ENCODE measurements around the gene CST3. TPM values are rescaled to one million over a fixed set of nuclear protein-coding genes. Genes with fewer than 3 reads are reported as not detected.

CST3 gene
- total and polyA plus RNA-seq, 2 donors (not counting 1 experiment from before 2014, with no cell fraction given), result 1.2 to 16.9 TPM

DNA sequence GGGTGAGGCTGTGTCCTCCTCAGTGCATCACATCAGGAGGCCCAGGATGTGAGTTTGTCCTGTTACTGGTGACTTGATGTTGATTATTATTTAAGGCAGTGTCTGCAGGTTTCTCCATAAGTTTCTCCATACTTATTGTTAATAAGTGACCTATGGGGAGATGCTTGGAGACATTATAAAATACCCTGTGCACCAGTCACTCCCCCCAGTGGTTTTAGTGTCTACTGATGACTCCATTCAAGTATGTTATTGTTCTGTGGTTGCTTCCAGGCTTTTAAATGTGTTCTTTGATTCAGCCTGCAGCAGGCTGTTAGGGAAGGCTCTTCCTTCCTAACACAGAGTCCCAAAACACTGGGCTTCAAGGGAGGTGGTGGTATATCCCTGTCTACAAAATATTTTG lies 14.6 kb upstream of the CST3 start:
- H3K4me3 Mint-ChIP-seq, result no peak overlapping the region
- intact Hi-C loops (cut with micrococcal nuclease), result no loop called here
- peaks cover 5 to 11% of the 10 kb centered on the region in 2 donors for H3K4me1 ChIP-seq (ENCODE audit: control insufficient read depth in 2 of 2, insufficient read depth in 2 of 2, low read length in 2 of 2)

DNA sequence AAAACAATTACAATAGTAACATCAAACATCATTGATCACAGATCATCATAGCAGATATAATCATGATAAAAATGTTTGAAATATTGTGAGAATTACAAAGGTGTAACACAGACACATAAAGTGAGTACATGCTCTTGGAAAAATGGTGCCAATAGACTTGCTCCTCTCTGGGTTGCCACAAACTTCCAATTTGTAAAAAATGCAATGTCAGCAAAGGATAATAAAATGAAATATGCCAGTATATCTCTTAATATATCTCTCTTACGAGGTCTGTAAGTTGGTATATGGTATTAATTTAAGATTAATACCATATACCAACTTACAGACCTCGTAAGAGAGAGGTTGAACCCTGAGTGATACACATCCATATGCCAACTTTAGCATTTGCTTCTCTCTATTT lies 13.4 kb upstream of the CST3 start:
- no peaks in the 10 kb centered on the region for H3K79me2 ChIP-seq (ENCODE audit: control insufficient read depth, insufficient read depth, low read length)
- CTCF ChIA-PET, result no interaction called here
- Mint-ChIP-seq H3K27me3 (peaks cover 17% of the 10 kb centered on the region), H3K4me1 (peaks cover 6% of the 10 kb centered on the region), H3K27ac (no peak overlapping the region), H3K4me3 (no peak overlapping the region), H3K9me3 (ENCODE audit: insufficient read depth) (no peaks in the 10 kb centered on the region)
- H3K27me3 ChIP-seq (replicated peaks in 1 of 4; ENCODE audit: control extremely low read depth in 1 of 4, control insufficient read depth in 3 of 4, insufficient read depth in 4 of 4, low read length in 3 of 4), result no peaks in the 10 kb centered on the region
- no peak overlapping the region for H2AFZ ChIP-seq (ENCODE audit: insufficient read depth, low read depth, low read length, poor library complexity, severe bottlenecking)
- intact Hi-C loops (cut with micrococcal nuclease), result no loop called here
- ATAC-seq (ENCODE audit: low read depth) (no peak), DNase-seq (no peak)
- no peak overlapping the region for H3K4me3 ChIP-seq (ENCODE audit: control extremely low read depth in 1 of 5, extremely low read depth in 1 of 5, insufficient read depth in 1 of 5, low read depth in 2 of 5, low read length in 4 of 5)
- H3K4me2 ChIP-seq (replicated peaks; ENCODE audit: low read depth, low read length, poor library complexity, severe bottlenecking), result no peak overlapping the region
- no CpG with 5 or more reads among the region's 2 CpGs for WGBS (ENCODE audit: insufficient coverage)
- POLR2A ChIA-PET, result no interaction called here
- H3K27ac ChIP-seq (ENCODE audit: low read length in 2 of 2), result no peak overlapping the region
- H3K9ac ChIP-seq (ENCODE audit: low read length), result no peak overlapping the region
- TF ChIP-seq, protein P1, sequence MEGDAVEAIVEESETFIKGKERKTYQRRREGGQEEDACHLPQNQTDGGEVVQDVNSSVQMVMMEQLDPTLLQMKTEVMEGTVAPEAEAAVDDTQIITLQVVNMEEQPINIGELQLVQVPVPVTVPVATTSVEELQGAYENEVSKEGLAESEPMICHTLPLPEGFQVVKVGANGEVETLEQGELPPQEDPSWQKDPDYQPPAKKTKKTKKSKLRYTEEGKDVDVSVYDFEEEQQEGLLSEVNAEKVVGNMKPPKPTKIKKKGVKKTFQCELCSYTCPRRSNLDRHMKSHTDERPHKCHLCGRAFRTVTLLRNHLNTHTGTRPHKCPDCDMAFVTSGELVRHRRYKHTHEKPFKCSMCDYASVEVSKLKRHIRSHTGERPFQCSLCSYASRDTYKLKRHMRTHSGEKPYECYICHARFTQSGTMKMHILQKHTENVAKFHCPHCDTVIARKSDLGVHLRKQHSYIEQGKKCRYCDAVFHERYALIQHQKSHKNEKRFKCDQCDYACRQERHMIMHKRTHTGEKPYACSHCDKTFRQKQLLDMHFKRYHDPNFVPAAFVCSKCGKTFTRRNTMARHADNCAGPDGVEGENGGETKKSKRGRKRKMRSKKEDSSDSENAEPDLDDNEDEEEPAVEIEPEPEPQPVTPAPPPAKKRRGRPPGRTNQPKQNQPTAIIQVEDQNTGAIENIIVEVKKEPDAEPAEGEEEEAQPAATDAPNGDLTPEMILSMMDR (IDR thresholded peaks at IDR 0.05), result no peak
- no peak for TF ChIP-seq EZH2 (IDR thresholded peaks at IDR 0.05; ENCODE audit: borderline replicate concordance, insufficient read depth, low read depth, low read length, poor library complexity, severe bottlenecking)
- no peaks in the 10 kb centered on the region for H3K9me3 ChIP-seq (ENCODE audit: control extremely low read depth in 1 of 3, control insufficient read depth in 2 of 3, insufficient read depth in 1 of 3, low read length in 2 of 3)
- no peaks in the 10 kb centered on the region for H3K36me3 ChIP-seq (replicated peaks in 1 of 2; ENCODE audit: control extremely low read depth in 1 of 2, control insufficient read depth in 1 of 2, extremely low read depth in 1 of 2, insufficient read depth in 2 of 2, low read length in 1 of 2)
- no peaks in the 10 kb centered on the region for H4K20me1 ChIP-seq (ENCODE audit: control insufficient read depth, insufficient read depth, low read length, poor library complexity, severe bottlenecking)
- peaks cover 5 to 10% of the 10 kb centered on the region in 2 donors for H3K4me1 ChIP-seq (ENCODE audit: control insufficient read depth in 2 of 2, insufficient read depth in 2 of 2, low read length in 2 of 2)

More for the DNA sequence above, 14.6 kb upstream of the CST3 start:
- peaks cover 17% of the 10 kb centered on the region for H3K27me3 Mint-ChIP-seq
- peaks cover 6% of the 10 kb centered on the region for H3K4me1 Mint-ChIP-seq
- ChIA-PET CTCF (no interaction called here), POLR2A (no interaction called here)
- ATAC-seq (ENCODE audit: low read depth), result no peak
- Histone ChIP-seq H3K9ac (ENCODE audit: low read length) (no peak overlapping the region), H4K20me1 (ENCODE audit: control insufficient read depth, insufficient read depth, low read length, poor library complexity, severe bottlenecking) (no peaks in the 10 kb centered on the region), H3K4me3 (ENCODE audit: control extremely low read depth in 1 of 5, extremely low read depth in 1 of 5, insufficient read depth in 1 of 5, low read depth in 2 of 5, low read length in 4 of 5) (no peak overlapping the region), H3K27ac (ENCODE audit: low read length in 2 of 2) (no peak overlapping the region), H2AFZ (ENCODE audit: insufficient read depth, low read depth, low read length, poor library complexity, severe bottlenecking) (no peak overlapping the region), H3K27me3 (replicated peaks in 1 of 4; ENCODE audit: control extremely low read depth in 1 of 4, control insufficient read depth in 3 of 4, insufficient read depth in 4 of 4, low read length in 3 of 4) (no peaks in the 10 kb centered on the region), H3K36me3 (replicated peaks in 1 of 2; ENCODE audit: control extremely low read depth in 1 of 2, control insufficient read depth in 1 of 2, extremely low read depth in 1 of 2, insufficient read depth in 2 of 2, low read length in 1 of 2) (no peaks in the 10 kb centered on the region), H3K9me3 (ENCODE audit: control extremely low read depth in 1 of 3, control insufficient read depth in 2 of 3, insufficient read depth in 1 of 3, low read length in 2 of 3) (no peaks in the 10 kb centered on the region), H3K79me2 (ENCODE audit: control insufficient read depth, insufficient read depth, low read length) (no peaks in the 10 kb centered on the region), H3K4me2 (replicated peaks; ENCODE audit: low read depth, low read length, poor library complexity, severe bottlenecking) (no peak overlapping the region)
- TF ChIP-seq, protein P1 (IDR thresholded peaks at IDR 0.05), result no peak
- no peak for TF ChIP-seq EZH2 (IDR thresholded peaks at IDR 0.05; ENCODE audit: borderline replicate concordance, insufficient read depth, low read depth, low read length, poor library complexity, severe bottlenecking)
- no peak for DNase-seq
- no peak overlapping the region for H3K27ac Mint-ChIP-seq
- H3K9me3 Mint-ChIP-seq (ENCODE audit: insufficient read depth), result no peaks in the 10 kb centered on the region

All from B cell (primary cell).